HG03139 (cell line): ENCODE measurements around the gene DNAJA3.

Experiments used
- ATAC-seq: cut with Tn5 transposase; IDR thresholded peaks from one replicate; pipeline ENCODE4 v1.9.1; 2021; ENCODE audit not compliant: unreplicated experiment

The DNAJA3 gene

DNA sequence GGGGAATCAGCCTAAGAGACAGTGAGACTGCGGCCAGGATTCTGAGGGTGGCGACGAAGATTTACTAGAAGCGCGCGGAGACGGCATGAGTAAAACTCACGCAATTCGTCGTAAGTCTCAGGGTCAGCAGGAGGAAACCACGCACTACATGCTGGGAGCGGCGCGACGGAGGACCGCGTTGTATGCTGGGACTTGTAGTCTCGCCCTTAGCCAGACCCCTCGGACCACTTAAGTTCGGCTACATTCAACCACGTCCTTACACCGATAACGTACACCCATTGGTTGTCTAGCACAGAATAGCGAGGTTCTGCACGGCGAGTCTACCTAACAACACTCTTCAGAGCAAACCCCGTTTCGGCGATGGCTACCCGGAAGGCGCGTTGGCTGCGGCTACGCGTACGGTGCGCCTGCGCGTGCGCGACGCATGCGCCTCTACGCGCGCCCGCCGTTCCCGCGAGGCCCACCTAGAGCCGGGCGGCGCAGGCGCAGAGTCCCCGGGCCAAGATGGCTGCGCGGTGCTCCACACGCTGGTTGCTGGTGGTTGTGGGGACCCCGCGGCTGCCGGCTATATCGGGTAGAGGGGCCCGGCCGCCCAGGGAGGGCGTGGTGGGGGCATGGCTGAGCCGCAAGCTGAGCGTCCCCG lies at the start of gene DNAJA3:
TSS of gene DNAJA3 (plus strand) at position 491 of the 643 bp plus-strand sequence. CDS start at position 505, 14 bp downstream.
- peak; percentile 90 for ATAC-seq

- no peak for ATAC-seq
Observed at GRCh38 chr16:4376126-4376892, 49.4 kb upstream of the DNAJA3 start.

GRCh38 chr16:4376893-4377572 lies 48.6 kb upstream of the DNAJA3 start:
- ATAC-seq: no peak

DNA sequence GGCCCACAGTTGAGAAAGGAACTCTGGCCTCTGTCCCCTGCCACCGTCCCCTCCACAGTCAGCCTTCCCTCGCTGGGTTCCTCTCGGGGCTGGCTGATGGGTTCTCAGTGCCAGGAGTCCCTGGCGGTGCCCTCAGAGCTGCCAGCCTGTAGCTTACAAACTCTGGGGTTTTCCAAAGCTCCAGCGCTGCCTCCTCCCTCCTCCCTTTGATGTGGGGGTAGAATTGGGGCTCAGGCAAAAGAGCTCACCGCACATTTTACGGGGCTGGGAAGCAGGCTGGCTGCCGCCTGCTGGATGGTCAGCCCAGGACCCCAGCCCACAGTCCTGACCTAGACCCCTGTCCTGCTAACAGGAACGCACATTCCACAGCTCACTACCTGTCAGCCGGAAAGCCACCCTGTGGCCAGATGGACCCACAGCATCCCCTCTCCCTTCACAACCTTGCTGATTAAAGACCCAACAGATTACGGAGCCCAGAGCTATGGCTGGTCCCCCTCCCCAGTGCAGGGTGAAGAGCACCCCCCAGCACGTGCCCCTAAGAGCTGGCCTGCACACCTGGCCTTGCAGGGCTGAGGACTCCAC lies 48.0 kb upstream of the DNAJA3 start:
- no peak for ATAC-seq

GRCh38 chr16:4378161-4378666 lies 47.5 kb upstream of the DNAJA3 start:
- ATAC-seq: no peak

DNA sequence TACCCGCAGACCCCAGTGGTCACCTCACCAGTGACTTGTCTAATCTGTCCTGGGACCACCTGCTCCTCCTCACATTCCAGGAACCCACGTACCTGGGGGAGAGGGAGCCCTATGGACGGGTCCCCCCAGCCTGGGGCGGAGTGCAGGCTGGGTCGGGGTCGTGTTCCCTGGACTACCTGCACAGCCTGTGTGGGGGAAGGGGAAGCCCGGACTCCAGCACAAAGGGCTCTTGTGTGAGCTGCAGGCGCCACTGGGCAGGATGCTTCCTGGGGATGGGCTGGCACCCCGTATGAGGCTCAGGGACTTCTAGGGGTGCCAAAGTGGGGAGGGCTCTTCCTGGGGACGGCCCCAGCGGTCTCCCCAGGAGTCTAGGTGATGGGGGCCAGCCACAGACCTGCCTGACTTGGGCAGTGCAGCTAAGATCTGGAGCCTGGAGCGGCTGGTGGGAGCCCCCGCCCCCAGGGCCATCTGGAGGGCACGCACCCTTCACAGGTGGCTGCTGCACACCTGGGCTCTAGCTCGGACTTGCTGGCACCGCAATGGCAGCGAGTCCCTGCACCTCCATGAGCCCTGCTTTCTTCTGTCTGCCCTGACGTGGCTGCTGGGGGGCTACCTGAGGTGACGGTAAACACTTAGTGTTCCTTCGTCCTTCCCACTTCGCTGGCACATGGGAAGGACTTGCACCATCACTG lies 46.5 kb upstream of the DNAJA3 start:
- no peak for ATAC-seq

- no peak for ATAC-seq
Observed at GRCh38 chr16:4380119-4381063, 45.3 kb upstream of the DNAJA3 start.

GRCh38 chr16:4381072-4381934 lies 44.4 kb upstream of the DNAJA3 start:
- ATAC-seq: no peak

DNA sequence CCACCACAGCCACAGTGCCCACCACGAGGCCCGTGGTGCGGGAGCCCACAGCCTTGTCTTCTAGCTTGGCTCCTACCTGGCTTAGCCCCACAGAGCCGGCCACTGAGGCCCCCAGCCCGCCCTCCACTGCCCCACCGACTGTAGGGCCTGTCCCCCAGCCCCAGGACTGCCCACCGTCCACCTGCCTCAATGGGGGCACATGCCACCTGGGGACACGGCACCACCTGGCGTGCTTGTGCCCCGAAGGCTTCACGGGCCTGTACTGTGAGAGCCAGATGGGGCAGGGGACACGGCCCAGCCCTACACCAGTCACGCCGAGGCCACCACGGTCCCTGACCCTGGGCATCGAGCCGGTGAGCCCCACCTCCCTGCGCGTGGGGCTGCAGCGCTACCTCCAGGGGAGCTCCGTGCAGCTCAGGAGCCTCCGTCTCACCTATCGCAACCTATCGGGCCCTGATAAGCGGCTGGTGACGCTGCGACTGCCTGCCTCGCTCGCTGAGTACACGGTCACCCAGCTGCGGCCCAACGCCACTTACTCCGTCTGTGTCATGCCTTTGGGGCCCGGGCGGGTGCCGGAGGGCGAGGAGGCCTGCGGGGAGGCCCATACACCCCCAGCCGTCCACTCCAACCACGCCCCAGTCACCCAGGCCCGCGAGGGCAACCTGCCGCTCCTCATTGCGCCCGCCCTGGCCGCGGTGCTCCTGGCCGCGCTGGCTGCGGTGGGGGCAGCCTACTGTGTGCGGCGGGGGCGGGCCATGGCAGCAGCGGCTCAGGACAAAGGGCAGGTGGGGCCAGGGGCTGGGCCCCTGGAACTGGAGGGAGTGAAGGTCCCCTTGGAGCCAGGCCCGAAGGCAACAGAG lies 43.5 kb upstream of the DNAJA3 start:
- ATAC-seq: no peak

GRCh38 chr16:4382795-4383357 lies 42.8 kb upstream of the DNAJA3 start:
- no peak for ATAC-seq

DNA sequence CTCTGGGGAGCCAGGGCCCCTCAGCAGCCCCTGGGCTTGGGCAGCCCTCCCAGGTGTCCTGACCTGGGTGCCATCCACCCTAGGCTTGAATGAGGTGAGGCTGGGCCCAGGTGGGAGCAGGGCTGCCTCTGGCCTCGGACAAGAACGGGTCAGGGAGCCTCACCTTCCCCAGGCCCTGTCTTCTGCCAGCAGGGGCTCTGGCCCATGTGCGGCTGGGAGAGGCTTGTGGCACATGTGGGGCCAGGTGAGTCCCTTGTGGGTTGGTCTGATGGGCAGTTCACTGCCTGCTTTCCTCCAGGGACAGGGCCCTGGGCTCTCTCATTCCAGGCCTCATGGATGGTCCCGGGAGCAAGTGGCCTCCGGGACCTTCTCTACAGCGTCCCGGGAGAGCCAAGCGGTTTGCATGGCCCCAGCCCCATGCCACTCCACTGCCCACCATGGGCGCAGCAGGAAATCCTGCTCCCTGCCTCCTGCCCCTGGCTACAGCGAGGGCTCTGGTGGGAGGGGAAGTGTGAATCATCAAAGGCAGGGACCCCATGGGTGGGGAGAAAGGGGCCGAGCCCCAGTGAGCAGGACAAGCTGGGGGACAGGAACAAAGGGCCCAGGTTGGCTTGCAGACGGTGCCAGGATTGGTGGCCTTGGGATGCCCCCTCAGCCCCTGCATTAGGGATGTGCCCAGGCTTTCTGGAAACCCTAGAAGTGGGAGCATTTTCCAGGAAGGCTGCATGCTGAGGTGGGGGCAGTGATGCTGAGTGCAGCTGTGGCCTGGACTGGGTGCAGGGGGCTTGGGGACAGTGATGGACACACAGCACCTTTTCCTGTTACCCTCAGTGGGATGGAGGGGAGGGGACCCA lies 41.9 kb upstream of the DNAJA3 start:
- ATAC-seq: no peak

- no peak for ATAC-seq
Observed at GRCh38 chr16:4384509-4384942, 41.1 kb upstream of the DNAJA3 start.

DNA sequence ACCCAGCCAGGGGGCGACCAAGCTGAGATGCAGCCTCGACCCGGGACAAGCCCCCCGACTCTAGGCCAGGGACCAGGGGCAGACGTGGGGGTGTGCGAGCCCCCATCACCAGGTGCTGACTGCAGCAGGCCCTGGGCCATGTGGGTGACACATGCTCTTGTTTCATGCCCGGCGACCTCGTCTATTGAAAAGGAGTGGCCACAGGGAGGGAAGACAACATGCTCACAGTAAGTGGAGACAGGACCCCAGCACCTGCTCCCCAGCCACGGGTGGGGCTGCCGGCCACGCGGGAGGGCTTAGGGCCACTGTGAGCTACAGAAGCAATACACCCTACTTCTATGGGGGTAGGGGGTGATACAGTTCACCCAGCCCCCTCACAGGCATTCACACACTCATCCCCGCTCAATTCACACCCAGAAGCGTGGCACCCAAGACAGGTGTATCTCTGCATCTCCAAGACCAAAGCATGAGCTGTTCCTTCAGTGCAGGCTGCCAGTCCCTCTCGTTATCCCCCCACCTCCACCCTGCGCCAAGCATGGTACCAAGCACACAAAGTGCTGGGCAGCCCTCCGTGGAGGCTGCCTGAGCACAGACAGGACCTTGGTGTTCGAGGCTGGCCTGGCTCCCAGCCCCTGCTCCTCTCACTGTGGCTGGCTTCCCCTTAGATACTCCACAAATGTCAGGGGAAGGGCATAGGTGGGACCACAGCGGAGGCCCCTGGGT lies 40.4 kb upstream of the DNAJA3 start:
- ATAC-seq: no peak

DNA sequence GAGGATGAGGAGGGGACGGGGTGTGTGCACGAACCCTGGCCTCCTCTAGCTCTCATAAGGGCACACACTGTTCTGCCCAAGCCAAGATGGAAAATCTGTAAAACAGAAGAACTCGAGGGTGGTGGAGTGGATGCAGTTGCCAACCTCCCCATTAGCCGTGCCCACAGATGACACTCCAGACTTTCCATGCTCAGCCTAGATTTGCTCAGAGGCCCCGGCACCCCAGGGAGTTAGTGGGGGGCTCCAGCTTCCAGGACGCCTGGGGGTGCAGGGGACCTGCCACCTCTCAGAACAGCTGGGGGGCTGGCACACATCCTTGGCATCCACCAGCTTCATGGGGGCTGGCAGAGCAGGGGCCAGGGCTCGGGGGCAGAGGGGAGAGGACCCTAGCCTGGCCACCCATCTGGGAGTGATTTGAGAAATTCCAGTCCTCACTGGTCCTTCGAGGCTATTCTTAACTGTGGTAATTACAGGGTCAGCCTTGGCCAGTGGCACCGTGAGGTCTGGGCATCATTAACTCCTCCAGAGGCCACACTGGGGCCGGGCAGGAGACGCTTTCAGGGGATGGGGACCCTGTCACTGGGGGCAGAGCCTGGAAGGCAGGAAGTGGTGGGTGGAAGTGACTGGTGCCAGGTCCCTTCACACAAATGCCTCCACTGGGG lies 39.7 kb upstream of the DNAJA3 start:
- ATAC-seq: no peak

GRCh38 chr16:4386451-4386805 lies 39.2 kb upstream of the DNAJA3 start:
- no peak for ATAC-seq
